ENCODE measurements around the gene RNF144A.

The RNF144A gene

DNA sequence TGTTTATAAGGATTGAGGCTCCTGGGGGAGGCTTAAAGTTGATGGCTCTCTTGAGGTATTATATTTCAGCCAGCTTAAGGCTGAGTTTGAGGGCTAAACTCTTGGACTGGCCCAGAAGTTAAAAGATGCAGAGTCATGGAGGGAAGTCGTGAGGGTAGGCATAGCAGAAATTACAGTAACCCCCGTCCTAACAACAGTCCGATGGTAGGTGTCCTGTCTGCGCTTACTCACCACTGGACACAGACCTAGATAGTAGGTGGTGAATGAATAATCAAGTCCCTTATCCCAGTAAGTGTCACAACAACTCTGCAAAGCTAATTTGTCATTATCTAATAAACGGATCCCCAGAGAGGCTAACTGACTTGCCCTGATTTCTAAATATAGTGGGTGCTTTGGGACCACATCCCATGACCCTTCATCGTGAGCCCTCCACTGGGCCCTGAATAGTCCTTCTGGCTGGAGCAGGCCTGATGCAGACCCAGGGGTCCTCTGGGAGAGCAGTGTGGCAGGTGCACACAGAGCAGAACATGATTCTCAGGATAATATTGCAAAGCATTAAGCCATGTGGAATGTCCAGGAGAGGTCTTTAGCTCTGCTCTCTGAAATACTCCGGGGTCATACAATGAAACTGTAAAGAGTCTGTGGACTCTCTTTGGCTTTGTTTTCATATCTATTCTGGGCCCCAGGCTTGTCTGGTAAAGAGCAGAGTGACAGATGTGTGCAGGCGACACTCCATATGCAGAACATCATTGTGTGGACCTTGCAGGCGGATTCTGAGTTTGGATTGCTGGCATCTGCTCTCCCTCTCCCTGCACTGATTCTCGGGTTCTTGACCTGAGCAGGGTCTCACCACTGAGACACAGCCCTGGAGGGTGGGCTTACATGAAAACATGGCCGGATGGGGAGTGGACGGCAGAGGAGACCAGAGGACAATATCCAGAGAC, 98.1 kb downstream of the RNF144A start:
- Histone ChIP-seq H3K4me1 (ENCODE audit: insufficient read depth, low read length) (peaks cover 50% of the 10 kb centered on the region), H3K9me3 (ENCODE audit: low read length) (no peaks in the 10 kb centered on the region), H3K4me3 (ENCODE audit: low read length) (no peak overlapping the region), H3K36me3 (ENCODE audit: insufficient read depth, low read length) (peaks cover 12% of the 10 kb centered on the region), H2AFZ (ENCODE audit: low read depth, low read length) (no peak overlapping the region), H3K27me3 (ENCODE audit: insufficient read depth, low read length) (no peaks in the 10 kb centered on the region)

DNA sequence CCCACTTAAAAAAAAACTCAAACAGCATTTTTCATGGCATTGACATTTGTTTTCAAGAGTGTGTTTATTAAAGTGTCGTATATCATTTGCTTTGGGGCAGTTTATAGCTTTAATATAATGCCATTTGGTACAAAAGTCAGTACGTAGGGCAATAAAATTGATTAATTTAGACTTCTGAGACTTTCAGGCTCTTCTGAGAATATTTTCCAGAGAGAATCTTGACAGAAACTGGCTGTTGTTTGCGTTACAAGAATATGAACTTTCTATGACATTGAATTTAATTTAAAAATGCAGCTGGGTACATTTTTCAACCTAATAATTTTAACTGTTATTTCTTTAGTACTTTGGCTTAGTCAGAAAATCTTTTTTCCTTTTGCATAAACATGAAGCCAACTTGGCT, 98.9 kb downstream of the RNF144A start:
- Histone ChIP-seq H3K9me3 (ENCODE audit: low read length) (no peaks in the 10 kb centered on the region), H3K4me3 (ENCODE audit: low read length) (no peak overlapping the region), H3K27me3 (ENCODE audit: insufficient read depth, low read length) (no peaks in the 10 kb centered on the region), H3K36me3 (ENCODE audit: insufficient read depth, low read length) (peaks cover 21% of the 10 kb centered on the region), H3K4me1 (ENCODE audit: insufficient read depth, low read length) (peaks cover 41% of the 10 kb centered on the region), H2AFZ (ENCODE audit: low read depth, low read length) (no peak overlapping the region)

DNA sequence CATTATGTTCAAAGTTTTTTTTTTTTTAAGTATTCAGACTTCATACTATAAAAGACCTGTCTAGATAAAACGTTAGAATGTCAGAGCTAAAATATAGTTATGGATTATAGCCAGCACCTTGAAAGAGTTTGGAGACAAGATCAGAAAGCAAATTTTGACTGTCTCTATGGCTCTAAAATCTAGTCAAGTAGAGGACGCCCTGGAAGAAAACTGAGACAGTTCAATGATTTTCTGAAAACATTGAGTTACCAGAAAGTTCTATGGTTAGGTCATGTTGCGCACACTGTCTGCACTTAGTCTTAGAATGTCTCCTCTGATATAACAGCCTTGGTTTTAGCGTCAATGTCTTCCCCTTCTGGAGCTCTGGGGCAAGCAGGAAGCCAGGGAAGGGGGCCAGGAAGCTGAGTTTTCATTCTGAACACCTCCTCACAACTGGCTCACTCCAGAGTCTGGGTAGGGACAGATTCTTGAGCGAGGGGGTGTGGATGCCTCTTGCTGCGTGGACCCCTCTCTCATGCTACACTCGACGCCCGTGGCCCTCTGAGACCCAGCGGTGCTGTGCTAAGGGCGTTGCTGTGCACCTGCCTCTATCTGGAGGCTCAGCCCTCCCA, 99.5 kb downstream of the RNF144A start:
- H3K4me1 ChIP-seq (ENCODE audit: insufficient read depth, low read length): peaks cover 36% of the 10 kb centered on the region
- no peak overlapping the region for H3K4me3 ChIP-seq (ENCODE audit: low read length)
- H3K9me3 ChIP-seq (ENCODE audit: low read length): no peaks in the 10 kb centered on the region
- no peak overlapping the region for H2AFZ ChIP-seq (ENCODE audit: low read depth, low read length)
- H3K36me3 ChIP-seq (ENCODE audit: insufficient read depth, low read length): peaks cover 27% of the 10 kb centered on the region
- H3K27me3 ChIP-seq (ENCODE audit: insufficient read depth, low read length): no peaks in the 10 kb centered on the region

DNA sequence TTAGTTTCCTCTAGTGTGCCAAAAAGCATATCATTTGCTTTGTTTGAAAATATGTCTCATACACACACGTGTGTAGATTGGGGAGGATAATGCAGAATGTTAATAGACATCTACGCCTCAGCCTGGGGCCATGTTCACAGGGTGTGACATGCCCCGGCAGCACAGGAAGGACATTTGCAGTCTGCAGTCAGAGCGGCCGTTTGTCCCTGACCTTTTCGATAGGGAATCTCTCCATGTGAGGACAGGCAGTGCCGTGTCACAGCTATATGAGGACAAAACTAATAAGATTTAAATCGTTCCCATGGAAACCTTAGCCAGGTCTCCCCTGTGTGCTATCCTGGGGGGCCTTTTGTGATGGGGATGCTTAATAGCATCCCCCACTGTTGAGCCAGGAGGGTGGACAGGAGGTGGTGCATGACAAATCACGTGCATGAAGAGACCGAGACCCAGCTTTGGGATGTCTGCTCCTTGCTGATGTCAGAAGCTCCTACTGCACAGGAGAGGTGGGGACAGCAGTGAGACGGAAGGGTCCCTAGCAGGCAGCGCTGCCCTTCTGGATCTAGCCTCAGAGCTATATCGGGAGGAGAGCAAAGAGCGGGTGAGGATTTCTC, 100.6 kb downstream of the RNF144A start:
- Histone ChIP-seq H3K36me3 (ENCODE audit: insufficient read depth, low read length) (peaks cover 36% of the 10 kb centered on the region), H3K4me3 (ENCODE audit: low read length) (no peak overlapping the region), H3K9me3 (ENCODE audit: low read length) (no peaks in the 10 kb centered on the region), H2AFZ (ENCODE audit: low read depth, low read length) (no peak overlapping the region), H3K4me1 (ENCODE audit: insufficient read depth, low read length) (peaks cover 31% of the 10 kb centered on the region), H3K27me3 (ENCODE audit: insufficient read depth, low read length) (no peaks in the 10 kb centered on the region)

DNA sequence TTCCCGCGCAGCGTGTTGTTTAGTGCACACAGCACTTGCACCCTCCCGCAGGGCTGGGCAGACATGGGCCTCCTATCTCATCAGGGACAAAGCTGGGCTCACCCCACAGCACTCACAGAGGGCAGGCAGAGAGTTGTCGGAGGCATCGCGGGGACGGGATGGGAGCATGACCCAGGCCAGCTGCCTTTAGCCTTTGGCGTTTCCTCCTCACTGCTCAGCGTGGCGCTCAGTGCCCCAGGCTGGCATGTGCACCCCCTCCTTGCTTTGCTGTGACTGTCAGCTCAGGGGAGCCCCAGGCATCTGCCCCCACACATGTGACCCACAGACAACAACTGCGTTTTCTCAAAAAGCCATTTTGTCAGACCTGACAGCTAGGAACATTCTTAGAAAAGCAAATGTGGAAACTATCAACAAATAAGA, 101.1 kb downstream of the RNF144A start:
- Histone ChIP-seq H3K9me3 (ENCODE audit: low read length) (no peaks in the 10 kb centered on the region), H3K4me1 (ENCODE audit: insufficient read depth, low read length) (peaks cover 31% of the 10 kb centered on the region), H3K27me3 (ENCODE audit: insufficient read depth, low read length) (no peaks in the 10 kb centered on the region), H2AFZ (ENCODE audit: low read depth, low read length) (no peak overlapping the region), H3K4me3 (ENCODE audit: low read length) (no peak overlapping the region), H3K36me3 (ENCODE audit: insufficient read depth, low read length) (peaks cover 38% of the 10 kb centered on the region)

DNA sequence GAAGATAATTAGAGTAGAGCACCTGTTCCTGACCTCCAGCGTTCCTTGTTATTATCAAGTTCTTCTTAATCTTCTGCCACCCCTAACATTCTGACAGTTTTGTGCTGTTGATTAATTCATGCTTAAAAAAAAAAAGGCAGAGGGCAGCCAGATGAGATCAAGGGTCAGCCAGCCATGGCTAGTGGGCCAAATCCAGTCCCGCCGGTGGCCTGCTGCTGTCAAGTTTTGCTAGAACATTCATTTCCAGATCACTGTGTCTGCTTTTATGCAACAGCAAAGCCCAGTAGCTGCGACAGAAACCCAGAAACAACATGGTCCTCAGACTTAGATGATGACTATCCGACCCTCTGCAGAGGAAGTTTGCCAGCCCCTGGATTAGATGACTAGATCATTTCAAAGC, 101.6 kb downstream of the RNF144A start:
- Histone ChIP-seq H3K4me3 (ENCODE audit: low read length) (no peak overlapping the region), H3K27me3 (ENCODE audit: insufficient read depth, low read length) (no peaks in the 10 kb centered on the region), H3K4me1 (ENCODE audit: insufficient read depth, low read length) (peaks cover 31% of the 10 kb centered on the region), H3K9me3 (ENCODE audit: low read length) (no peaks in the 10 kb centered on the region), H2AFZ (ENCODE audit: low read depth, low read length) (no peak overlapping the region), H3K36me3 (ENCODE audit: insufficient read depth, low read length) (peaks cover 41% of the 10 kb centered on the region)

DNA sequence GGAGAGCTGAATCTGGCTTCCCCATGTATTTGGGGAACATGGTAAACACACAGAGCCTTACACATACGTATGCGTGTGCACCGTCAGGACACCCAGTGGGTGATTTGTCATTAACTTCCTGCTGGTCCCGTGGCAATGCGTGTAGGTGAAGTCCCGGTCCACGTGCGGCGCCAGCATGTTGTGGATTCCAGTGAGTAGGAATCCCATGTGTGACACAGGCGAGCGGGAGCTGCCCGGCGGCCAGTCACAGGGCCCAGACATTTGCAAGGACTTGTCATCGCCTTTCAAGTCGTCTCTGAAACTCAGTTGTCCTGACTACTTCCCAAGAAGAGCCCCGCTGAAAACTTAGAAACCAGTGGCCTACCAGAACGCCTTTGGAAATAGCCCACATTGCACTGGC, 102.0 kb downstream of the RNF144A start:
- peaks cover 44% of the 10 kb centered on the region for H3K36me3 ChIP-seq (ENCODE audit: insufficient read depth, low read length)
- no peaks in the 10 kb centered on the region for H3K9me3 ChIP-seq (ENCODE audit: low read length)
- H3K4me1 ChIP-seq (ENCODE audit: insufficient read depth, low read length): peaks cover 31% of the 10 kb centered on the region
- no peak overlapping the region for H2AFZ ChIP-seq (ENCODE audit: low read depth, low read length)
- no peaks in the 10 kb centered on the region for H3K27me3 ChIP-seq (ENCODE audit: insufficient read depth, low read length)
- no peak overlapping the region for H3K4me3 ChIP-seq (ENCODE audit: low read length)

DNA sequence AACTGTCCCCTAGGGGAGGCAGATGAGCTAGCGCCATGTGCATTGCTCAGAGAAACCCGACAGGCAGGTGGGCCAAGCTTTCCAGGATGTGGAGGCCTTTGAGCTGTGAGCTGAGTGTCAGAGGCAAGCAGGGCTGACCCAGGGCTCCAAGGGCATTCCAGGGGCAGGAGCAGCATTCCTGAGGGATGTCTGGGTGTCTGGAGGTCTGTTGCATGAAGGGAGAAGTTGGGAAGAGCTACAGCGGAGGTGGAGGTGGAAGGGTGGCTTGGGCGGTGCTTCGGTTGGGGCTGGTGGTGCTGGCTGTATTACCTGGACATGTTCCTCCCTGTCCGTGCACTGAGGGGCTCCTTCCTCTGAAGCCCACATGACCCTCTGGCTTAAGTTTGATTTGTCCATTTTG, 102.8 kb downstream of the RNF144A start:
- Histone ChIP-seq H3K9me3 (ENCODE audit: low read length) (no peaks in the 10 kb centered on the region), H3K4me1 (ENCODE audit: insufficient read depth, low read length) (peaks cover 28% of the 10 kb centered on the region), H3K4me3 (ENCODE audit: low read length) (no peak overlapping the region), H3K27me3 (ENCODE audit: insufficient read depth, low read length) (no peaks in the 10 kb centered on the region), H2AFZ (ENCODE audit: low read depth, low read length) (no peak overlapping the region), H3K36me3 (ENCODE audit: insufficient read depth, low read length) (peaks cover 51% of the 10 kb centered on the region)

DNA sequence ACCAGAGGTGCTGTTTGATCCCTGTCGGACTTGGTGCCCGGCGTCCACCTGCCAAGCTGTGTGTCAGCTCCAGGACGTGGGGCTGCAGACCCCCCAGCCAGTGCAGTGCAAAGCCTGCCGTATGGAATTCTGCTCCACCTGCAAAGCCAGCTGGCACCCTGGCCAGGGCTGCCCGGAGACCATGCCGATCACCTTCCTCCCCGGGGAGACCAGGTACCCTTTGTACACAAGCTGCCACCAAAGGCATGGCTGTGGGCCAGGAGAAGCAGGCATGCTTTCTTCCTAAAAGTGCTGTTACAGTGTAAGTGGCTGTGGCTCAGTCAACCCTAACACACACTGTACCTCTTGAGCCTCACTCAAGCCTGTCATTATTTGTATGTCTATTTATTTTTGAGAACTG, 103.3 kb downstream of the RNF144A start:
- no peak overlapping the region for H2AFZ ChIP-seq (ENCODE audit: low read depth, low read length)
- peaks cover 53% of the 10 kb centered on the region for H3K36me3 ChIP-seq (ENCODE audit: insufficient read depth, low read length)
- H3K9me3 ChIP-seq (ENCODE audit: low read length): no peaks in the 10 kb centered on the region
- no peak overlapping the region for H3K4me3 ChIP-seq (ENCODE audit: low read length)
- H3K4me1 ChIP-seq (ENCODE audit: insufficient read depth, low read length): peaks cover 24% of the 10 kb centered on the region
- H3K27me3 ChIP-seq (ENCODE audit: insufficient read depth, low read length): no peaks in the 10 kb centered on the region

DNA sequence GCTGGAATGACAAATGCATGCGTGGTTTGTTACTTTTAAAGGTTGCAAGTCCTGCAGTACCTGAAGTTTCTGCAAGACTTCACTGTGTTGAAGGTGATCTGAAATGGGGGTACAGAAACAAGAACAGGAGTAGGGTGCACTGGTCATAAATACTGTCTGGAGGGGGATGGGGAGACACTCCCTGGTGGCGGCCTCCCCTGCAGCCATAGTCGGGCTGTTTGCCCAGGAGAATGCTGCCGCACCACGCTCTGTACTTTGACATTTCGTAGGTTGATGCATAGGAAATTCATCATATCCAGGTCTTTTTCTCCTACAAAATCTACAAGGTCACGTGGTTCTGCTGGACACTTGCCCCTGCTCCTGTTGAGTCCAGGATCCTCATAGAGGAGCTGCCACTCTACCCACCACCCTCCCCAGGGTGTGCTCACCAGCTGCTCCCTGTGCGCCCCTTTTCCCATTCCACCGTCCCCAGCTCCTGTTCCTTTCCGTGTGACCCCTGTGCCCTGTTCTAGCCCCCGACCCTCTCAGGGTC, 103.8 kb downstream of the RNF144A start:
- Histone ChIP-seq H3K4me1 (ENCODE audit: insufficient read depth, low read length) (peaks cover 23% of the 10 kb centered on the region), H3K4me3 (ENCODE audit: low read length) (no peak overlapping the region), H2AFZ (ENCODE audit: low read depth, low read length) (no peak overlapping the region), H3K36me3 (ENCODE audit: insufficient read depth, low read length) (peaks cover 57% of the 10 kb centered on the region), H3K27me3 (ENCODE audit: insufficient read depth, low read length) (no peaks in the 10 kb centered on the region), H3K9me3 (ENCODE audit: low read length) (no peaks in the 10 kb centered on the region)

DNA sequence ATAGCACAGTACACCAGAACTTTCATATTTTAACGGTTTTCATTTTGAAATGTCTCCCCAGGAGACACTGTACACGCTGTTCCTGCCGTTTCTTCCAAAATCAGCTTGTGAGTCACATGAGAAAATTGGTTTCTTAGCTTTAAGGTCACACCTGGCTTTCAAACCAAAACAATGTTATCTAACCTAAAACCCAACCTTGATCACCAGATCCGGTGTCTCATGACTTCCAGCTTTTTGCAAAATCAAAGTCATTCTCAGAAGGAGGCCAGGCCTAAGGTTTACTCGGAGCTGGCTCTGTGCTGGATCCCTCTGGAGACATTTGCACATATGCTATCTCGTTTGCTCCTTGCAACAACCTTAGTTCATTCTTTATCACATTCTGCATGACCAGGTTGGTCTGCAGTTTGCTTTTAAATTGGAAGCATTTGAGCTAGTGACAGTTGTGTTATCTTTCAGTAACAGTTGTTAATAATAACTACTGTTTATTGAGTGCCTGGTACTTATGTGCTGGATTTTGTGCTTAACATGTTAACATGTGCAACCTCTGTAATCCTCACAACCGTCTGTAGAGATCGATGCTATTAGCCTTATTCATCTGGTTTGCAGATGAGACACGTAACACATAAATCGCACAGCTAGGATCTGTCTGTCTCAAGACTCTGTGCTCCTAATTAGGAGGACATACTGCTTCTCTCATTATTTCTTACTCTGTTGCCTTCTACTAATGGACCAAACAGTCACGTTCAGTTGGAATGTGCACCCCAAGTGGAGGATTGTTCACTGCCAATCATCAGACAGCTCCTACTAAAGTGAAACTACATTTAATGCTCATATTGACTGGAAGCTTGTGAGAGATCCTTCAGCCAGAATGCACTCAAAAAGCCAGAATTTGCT, 105.5 kb downstream of the RNF144A start:
- peaks cover 12% of the 10 kb centered on the region for H3K4me1 ChIP-seq (ENCODE audit: insufficient read depth, low read length)
- no peak overlapping the region for H2AFZ ChIP-seq (ENCODE audit: low read depth, low read length)
- H3K36me3 ChIP-seq (ENCODE audit: insufficient read depth, low read length): peaks cover 69% of the 10 kb centered on the region
- no peak overlapping the region for H3K4me3 ChIP-seq (ENCODE audit: low read length)
- no peaks in the 10 kb centered on the region for H3K27me3 ChIP-seq (ENCODE audit: insufficient read depth, low read length)
- no peaks in the 10 kb centered on the region for H3K9me3 ChIP-seq (ENCODE audit: low read length)

DNA sequence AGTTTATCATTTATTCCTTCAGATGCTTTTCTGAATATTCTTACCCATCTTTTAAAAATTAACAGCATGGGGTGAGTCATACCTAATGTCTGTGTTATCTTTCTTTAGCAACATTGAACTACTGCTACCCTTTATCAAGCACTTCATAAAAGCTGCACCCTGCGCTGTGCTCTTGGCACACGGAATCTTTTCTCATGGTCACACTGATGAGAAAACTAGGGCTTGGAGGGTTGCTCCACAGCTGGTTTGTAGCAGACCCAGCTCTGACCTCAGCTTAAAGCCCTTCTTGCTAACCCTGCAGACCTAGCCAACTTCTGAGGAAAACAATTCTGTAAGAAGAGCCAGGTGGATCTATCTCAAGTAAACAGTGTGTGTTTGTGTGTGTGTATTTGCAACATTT, 106.3 kb downstream of the RNF144A start:
- Histone ChIP-seq H3K9me3 (ENCODE audit: low read length) (no peaks in the 10 kb centered on the region), H2AFZ (ENCODE audit: low read depth, low read length) (no peak overlapping the region), H3K36me3 (ENCODE audit: insufficient read depth, low read length) (peaks cover 74% of the 10 kb centered on the region), H3K4me3 (ENCODE audit: low read length) (no peak overlapping the region), H3K4me1 (ENCODE audit: insufficient read depth, low read length) (peaks cover 5% of the 10 kb centered on the region), H3K27me3 (ENCODE audit: insufficient read depth, low read length) (no peaks in the 10 kb centered on the region)
